HG03108 (cell line): Measurements from ENCODE around the gene CILP.

Source experiments
- ATAC-seq: cut with Tn5 transposase; IDR thresholded peaks from one replicate; pipeline ENCODE4 v1.9.1; 2021; ENCODE audit warnings: moderate library complexity; ENCODE audit not compliant: unreplicated experiment

CILP gene

GRCh38 chr15:65222891-65223290 lies 11.6 kb upstream of the CILP start:
- ATAC-seq = no peak

GRCh38 chr15:65221697-65222096 lies 10.4 kb upstream of the CILP start:
- no peak for ATAC-seq

DNA sequence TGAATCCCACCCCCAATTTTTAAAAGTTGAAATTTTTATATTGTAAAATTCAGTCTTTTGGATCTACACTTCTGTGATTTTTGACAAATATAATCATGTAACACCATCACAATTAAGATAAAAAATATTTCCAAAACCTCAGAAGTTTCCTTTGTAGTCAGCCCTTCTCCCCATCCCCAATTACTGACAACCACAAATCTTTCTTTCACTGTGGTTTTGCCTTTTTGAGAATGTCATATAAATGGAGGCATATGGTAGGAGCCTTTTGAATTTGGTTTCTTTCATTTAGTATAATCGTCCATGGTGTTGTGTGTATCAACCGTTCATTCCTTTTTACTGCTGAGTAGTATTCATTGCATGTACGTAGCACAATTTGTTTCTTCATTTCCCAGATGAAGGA lies 7.9 kb upstream of the CILP start:
- ATAC-seq = no peak

GRCh38 chr15:65217526-65218482 lies 6.5 kb upstream of the CILP start:
- no peak for ATAC-seq

- ATAC-seq = no peak
These were observed 4.2 kb upstream of the CILP start for GRCh38 chr15:65215496-65215895.

DNA sequence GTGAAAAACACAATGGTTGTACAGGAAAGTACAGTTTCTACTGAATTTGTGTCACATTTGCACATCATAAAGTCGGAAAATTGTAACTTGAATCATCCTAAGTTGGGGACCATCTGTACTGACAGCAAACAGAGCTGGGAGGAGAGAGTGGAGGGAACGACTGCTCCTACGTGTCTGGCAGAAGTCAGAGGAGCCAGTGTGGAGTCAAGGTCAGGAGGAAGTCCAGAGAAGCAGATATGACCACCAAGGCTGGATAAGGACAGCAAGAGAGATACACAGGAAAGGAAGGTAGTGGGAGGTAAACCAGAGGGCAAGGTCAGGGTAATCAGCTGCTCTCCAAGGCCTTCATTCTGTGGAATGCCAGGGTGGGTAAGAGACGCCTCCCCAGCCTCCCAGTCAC lies 2.7 kb upstream of the CILP start:
- ATAC-seq = no peak

DNA sequence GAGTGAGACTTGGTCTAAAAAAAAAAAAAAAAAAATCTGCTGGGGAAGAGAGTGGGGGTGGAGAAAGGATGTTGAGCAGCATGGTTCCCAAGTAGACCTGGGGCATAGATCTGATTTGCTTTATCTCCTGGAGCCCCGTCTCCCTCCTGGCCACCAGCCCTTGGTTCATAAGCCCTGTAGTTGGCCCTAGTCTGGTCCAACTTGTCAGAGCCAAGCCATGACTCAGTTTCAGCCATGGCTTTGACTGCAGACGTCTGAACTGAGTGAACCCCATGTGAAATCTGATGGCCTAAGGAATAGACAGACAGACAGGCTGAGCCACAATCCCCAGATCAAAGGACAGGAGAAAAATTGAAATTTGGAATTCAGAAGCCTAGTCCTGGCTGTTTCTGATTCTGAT lies 2.0 kb upstream of the CILP start:
- no peak for ATAC-seq

DNA sequence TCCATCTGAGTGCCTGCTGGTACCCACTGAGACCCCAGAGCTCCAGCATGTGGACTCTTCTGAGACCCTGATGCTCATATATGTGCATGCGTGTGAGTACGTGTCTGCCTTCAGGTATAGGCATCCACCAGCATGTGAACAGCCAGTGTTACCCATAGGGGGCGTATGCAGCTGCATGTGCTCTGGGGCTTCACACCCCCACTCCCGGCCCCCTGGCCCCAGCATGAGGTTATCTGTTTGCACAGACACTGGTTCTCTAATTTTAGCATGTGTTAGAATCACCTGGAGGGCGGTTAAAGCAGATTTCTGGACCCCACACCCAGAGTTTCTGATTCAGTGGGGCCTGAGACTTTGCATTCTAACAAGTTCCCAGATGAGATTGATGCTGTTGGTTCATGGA lies 824 bp upstream of the CILP start:
- ATAC-seq = no peak

- no peak for ATAC-seq
These were observed 259 bp upstream of the CILP start for GRCh38 chr15:65211482-65211982.

DNA sequence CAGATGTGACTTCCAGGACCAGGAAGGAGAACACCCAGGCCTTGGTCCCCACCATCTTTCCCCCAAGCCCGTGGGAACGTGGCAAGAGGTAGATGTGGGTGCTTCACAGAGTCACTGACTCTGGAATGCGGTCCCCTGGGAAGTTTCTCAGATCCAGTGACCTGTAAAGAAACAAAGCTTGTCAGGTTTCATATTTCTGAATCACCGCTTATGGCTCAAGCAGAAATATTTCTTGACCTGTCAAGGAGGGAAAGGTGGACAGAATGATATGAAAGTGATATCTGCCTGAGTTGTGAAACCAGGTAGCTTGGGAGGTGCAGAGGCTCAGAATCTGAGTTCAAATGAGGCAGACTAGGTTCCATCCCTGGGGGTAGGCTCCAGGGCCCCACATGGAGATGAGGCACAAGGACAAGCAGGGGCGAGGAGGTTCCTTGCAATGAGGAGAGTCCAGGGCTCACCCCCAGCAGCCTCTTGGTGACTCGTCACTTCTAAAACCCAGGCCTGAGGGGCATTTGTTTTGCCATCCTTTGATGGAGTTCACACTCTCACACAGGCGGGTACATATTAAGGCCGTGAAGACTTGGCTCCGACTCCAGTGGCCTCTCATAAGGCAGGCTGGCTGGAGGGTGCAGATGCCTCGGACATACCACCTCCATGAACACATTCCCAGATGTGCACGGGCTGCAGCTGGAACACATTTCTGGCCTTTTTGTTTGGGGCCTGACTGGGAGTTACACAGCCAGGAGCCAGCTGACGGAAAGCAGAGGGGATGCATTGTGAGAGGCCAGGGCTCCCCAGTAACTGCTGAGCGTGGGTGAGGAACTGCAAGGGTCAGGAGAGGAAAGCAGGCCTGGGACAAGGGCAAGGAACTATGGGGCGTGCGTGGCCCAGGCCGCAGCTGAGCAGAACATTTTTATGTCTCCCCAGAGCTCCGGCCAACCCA lies 1.3 kb downstream of the CILP start:
- no peak for ATAC-seq

DNA sequence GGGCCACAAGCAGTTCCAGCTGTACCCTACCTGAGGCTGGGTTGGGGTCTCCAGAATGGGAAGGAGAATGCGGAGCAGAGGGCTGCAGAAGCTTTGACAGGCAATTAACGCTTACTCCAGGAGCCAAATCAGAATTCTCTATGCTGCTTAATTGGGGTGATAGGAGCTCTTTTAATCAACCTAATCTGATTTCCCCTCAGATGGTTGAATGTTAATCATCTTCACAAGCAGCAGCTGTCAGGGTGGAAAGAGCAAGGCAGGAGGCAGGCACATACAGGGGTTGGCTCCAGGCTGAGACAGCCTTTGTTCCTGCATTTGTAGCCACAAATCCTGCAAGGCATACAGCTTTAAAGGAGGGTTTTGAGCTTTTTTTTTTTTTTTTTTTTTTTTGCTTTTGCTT lies 2.6 kb downstream of the CILP start:
- ATAC-seq = no peak

- ATAC-seq = no peak
These were observed 3.9 kb downstream of the CILP start for GRCh38 chr15:65207280-65207840.

- no peak for ATAC-seq
These were observed 4.5 kb downstream of the CILP start for GRCh38 chr15:65206750-65207149.

DNA sequence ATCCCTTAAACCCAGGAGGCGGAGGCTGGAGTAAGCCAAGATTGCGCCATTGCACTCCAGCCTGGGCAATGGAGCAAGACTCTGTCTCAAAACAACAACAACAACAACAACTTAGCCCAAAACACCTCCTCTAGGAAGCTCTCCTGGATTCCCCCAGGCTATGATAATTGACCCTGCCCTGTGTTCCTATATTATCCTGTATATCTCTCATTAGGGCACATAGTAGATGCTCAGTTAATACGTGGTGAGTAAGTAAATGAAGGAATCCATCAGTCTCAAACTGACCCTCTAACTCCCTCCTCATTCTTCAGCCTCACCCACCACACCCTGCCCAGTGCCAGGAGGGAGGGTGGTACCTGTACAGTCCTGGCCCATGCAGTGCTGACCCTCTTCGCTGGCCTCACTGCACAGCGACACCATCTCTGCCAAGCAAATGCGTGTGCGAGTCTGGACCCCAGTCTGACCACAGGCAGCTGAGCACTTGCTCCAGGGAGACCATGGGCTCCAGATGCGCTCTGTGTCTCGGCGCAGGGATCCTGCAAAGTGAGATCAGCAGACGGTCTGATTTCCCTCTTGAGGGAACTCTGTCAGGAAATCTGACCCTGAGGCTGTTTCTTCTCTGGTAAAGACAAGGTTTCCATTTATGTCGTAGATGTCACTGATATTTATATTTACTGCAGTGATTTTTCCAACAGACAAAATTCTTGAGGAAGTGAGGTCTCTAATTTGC lies 6.2 kb downstream of the CILP start:
- no peak for ATAC-seq

DNA sequence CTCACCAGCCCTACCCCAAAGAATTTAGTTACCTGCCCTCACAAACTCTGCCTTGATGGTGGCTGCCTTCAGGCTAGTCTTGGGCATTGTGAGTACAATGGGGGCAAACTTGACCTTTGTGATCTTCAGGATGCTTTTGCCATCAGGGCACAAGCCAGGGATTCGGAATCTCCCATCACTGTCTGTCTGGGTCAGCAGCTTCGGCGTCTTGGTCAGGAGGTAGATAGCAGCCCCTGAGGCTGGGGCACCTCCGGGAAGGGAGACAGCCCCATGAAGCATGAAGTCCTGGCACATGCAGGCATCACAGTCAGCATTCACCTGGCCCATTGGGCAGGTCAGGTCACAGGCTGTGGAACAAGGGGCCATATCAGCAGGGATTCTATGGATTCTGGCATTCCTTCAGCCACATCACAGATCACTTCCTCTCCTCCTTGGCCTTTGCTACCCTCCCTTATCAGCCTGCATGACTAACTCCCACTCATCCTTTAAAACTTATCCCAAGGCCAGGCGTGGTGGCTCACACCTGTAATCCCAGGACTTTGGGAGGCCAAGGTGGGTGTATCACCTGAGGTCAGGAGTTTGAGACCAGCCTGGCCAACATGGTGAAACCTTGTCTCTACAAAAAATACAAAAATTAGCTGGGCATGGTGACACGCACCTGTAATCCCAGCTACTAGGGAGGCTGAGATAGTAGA lies 6.9 kb downstream of the CILP start:
- ATAC-seq = no peak

GRCh38 chr15:65201918-65202317 lies 9.4 kb downstream of the CILP start:
- ATAC-seq = no peak

DNA sequence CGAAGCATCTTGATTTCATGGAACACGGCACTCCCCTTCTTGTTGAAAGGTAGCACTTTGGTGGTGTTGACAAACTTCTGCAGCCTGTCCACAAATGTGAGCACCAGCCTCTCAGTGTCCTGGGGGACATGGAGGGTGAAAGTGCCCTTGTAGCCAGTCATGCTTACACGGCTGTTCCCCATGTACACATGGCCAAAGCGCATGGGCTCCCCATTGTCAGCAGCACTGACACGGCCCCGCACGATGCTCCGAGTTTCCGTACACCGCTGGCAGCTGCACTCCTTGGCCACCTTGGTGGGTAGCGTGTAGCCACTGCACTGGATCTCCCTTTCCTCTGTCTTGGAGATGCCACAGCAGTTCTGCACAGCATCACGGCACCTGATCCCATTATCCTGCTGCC lies 12.7 kb downstream of the CILP start:
- no peak for ATAC-seq

DNA sequence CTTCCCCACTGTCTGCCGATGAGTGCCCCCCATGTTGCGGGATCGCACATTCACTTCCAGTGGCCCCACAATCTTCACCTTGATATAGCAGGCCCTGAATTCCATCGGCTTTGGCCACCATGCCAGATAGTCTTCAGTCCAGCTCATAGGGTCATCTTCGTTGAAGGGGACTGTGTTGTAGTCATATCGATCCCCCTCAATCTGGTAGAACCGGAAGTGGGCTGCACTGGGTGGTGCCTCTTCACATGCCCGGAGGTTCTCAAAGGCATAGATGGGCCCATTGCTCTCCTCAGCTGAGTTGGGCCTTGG lies 14.0 kb downstream of the CILP start:
- no peak for ATAC-seq

DNA sequence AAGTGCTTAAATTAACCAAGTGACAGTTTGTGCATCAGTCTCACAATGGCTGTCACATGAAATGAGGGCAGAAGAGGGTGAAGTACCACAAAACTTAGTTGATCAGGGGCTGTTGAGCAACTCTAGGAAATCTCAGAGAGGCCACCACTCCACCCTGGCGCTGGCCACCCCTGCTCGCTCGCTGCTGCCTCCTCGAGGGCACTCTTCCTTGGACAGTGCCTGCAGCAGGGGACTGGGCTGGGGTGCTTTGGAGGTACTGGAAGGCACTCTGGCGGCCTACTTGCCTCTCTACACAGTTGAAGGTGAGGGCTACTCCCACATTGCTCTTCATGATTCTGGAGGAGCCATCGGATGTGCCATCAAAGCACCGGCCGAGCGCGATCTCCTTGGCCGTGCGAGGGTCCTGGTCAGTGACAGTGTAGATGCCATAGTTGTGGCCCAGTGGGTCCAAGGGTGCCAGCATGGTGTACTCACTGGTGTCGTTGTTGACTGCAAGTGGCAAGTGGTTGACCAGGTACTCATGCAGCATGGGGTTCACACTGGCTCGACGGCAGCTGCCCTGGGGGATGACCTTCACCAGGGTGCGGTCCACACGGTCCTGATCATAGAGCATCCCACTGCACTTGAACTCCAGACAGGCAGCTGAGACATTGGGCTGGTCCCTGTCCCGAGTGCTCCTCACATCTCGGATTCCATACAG lies 14.5 kb downstream of the CILP start:
- ATAC-seq = no peak

- no peak for ATAC-seq
These were observed 15.7 kb downstream of the CILP start for GRCh38 chr15:65195548-65195923.
